Non-pigmented ciliary epithelial cell (primary cell): ENCODE results near the gene MARK1.

Experiments used
- DNase-seq: peaks from one replicate; pipeline ENCODE4 v3.0.0-alpha.2; 2010; ENCODE audit warnings: low read depth

Gene MARK1

DNA sequence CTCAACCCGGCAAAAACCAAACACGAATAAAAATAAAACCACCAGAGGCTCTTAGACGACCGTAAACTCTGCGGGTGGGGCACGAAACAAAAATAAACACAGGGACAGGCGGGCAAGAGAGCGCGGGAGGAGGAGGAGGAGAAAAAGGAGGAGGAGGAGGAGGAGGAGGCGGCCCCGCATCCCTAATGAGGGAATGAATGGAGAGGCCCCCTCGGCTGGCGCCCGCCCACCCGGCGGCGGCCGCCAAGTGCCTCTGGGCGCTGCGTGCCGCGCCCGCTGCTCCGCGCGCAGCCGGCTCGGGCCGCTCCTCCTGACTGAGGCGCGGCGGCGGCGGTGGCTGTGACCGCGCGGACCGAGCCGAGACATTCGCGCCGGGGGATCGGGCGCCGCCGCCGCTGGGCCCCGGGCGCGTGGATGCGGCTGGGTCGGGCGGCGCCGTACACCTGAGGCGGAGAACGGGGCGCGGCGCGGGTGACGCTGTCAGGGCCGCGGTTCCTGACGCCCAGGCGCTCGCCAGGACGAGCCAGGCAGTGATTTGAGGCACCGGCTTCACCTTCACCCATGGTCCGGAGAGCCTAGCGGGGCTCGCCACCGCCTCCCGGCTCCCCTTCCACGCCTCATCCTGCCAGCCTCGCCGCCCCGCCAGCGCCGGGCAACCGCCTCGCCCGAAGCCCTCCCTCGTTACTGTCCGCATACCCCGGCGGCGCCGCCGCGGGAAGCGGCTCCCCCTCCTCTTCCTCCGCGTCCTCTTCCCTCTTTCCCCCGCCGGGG is at the start of gene MARK1:
Gene MARK1, plus strand, starts transcription at position 229 of the 771 bp plus-strand sequence. CDS start 687 bp downstream, outside the sequence.
- DNase-seq = no peak

DNA sequence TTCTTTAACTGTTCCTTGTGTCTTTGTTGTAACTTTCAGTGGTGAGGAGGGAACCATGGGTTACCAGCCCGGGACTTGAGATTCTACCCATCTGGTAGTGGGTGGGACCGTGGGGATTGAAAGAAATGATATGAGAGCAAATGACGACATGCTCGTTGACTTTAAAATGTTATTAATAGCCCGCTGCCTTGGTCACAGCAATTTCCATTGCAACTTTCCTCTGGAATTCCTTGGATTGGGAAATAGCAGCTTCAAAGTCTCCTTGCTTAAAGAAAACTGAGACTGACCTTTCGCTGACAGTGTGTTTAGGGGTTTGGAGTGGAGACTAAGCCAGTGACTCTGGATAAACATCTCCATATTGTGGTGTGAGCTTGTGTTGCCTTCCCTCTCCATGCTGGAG is 44.2 kb upstream of the MARK1 start:
- DNase-seq = no peak

DNA sequence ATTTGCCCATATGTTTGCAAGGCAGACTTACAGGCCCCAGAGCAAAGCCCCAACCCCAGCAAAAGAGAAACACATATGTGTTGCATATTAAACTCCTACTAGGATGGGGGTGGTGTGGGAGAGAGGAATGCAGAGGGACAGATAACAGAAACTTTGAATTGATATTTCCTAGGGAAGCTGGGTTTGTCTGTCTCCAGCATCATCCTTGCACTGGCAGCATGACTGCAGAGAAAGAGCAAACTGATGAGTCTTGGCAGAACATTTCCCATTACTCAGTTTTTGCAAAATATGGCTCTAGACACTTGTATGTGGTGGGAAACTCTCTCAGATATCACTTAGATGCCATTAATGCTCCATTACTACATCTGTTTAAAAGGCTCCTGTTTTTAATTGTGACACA is 43.8 kb upstream of the MARK1 start:
- DNase-seq = no peak

DNA sequence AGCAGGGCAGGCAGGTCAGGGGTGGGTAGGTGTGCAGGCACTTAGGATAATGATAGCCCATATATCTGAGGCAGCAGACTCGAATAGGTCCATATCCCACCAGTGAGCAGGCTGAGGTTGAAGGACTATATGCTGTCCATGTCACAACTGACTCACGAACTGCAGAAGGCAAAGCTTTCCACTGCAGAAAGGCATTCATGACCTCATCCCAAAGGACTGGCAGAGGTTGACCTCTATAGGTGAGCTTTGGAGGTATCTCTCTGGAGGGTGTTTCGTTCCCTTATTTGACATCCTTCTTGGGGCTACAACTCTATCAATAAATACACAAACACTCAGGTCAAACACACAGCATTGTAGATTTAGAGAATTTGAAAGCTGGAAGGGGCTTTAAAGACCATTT is 42.8 kb upstream of the MARK1 start:
- no peak for DNase-seq

DNA sequence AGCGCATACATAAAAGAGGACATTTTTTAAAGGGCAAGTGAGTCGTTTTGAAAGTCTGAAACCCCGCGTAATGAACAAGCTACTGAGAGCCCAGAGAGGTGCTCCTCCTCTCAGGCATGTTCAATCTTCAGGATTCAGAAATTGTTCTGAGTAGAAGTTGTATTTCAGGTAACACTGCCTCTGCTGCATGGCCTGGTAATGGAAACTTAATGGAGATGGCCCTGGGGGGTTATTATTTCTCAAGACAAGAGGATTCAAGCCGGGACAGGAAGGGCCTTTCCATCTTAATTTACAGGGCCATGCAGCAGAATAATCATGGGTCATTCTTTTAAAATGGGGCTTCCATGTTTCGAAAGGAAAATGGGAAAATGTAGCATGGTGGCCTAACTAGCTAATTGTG is 42.1 kb upstream of the MARK1 start:
- no peak for DNase-seq

DNA sequence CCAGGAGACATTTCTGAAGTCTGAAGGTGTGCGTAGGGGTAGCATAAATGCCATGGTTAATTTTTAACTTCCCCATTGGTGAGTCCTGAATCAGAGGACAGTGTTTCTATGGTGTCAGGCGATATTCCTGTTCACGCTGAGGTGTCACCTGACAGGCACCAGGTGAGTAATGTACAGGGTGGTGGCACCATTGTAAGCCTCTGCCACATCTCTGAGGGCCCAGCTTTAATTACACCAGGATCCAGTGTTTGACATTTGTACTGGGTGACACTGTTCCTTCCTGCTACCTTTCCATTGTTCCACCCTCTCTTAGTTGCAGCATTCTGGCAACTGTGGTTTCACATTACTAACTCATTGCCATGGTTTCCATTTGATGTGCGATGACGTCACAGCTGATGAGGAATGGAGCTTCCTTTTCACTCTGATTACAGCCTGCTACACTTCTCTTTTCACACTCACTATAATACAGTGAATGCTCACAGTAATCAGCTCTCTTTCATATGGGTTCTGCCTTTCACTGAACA is 40.6 kb upstream of the MARK1 start:
- peak; percentile 10 for DNase-seq

DNA sequence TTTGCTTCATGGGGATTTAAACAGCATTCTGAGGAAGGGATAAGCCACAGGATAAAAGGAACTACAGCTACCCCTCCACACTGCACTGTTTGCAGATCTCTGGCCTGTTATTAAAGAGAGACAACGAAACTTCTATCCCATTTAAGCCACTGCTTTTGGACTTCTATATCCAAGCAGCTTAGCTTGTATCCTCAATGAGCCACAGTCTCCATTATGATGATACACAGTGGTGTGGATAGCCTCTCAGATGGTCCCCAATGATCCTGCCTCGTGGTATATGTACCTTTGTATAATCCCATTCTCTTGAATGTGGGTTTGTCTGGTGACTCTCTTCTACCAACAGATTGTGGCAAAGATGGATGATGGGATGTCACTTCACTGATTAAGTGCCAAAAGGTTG is 36.0 kb upstream of the MARK1 start:
- DNase-seq = no peak

DNA sequence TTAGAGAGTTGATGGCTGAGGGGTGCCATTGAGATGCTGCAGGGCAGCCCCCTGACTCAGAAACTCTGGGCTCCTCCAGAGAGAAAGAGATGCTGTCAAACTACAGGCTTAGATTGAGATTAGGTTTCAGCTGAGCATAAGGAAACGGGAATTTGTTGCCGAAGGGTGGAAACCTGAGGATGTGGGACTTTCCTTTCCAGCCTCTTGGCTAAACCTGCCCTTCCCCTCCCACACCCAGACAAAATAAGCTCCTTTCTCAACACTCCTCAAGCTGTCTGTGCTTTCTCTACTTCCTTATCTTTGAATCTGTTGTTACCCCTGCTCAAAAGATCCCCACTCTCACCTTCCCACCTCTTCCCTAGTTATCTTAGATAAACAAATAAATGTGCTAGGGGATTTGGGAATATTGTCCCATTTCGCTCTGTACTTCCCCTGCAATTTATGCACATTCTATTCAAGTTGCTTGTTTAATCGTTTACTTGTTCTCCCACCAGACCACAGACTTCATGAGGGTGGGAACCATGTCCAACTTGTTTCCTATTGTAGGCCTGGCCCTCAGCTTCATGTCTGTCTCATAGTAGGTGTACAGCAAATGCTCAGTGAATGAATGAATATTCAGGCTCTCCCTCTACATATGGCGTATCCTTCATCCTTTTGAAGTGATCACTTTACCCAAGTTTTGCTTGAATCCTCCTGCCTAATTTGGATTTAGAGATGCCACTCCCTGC is 30.6 kb upstream of the MARK1 start:
- DNase-seq = no peak

DNA sequence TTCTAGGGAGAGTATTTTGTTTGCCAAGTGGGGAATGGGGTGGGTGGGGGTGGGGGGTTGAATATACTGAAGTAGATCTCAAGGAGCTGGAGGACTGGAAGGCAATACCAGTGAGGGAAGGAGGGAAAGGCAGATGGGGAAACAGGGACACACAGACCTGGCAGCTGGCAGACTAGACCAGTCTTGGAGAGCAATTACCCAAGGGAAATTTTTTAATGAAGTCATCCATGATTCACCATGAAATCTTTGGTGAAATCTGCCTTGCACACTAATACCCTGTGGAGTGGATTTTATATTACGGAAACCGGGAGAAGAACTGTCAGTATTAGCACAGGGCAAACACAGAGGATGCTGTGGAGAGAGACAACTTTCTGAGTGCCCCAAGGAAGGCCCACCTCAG is 29.7 kb upstream of the MARK1 start:
- no peak for DNase-seq

DNA sequence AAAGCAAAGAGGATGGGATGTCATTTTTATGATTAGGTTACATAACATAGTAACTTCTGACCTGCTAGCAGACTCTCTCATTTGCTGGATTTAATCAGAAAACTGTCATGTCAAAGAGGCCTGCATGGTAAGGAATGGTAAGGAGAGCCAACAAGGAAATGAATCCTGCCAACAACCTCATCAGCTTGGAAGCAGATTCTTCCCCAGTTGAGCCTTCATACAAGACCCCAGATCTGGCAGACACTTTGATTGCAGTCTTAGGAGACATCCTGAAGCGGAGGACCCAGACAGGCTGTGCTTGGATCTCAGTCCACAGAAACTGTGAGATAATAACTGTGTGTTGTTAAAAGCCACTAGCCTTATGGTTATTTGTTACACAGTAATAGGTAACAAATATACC is 27.6 kb upstream of the MARK1 start:
- DNase-seq = no peak

DNA sequence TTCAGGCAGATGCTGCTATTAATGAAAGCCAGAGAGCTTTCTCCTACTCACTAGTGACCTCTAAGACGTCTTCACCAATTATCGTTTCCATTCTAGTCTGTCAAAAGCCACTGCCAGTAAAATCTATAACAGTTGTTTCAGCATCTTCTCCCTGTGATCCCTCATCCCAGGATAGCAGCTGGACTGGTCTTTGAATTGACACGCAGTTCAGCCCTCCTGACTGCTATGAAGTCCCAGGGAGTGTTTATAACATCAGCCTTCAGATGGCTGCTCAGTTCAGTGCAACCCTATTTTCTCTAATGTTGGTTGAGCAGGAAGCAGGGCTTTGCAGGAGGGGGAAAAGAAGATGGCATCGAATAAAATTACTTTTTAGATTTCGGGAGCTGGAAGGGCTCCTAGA is 23.6 kb upstream of the MARK1 start:
- DNase-seq = no peak

DNA sequence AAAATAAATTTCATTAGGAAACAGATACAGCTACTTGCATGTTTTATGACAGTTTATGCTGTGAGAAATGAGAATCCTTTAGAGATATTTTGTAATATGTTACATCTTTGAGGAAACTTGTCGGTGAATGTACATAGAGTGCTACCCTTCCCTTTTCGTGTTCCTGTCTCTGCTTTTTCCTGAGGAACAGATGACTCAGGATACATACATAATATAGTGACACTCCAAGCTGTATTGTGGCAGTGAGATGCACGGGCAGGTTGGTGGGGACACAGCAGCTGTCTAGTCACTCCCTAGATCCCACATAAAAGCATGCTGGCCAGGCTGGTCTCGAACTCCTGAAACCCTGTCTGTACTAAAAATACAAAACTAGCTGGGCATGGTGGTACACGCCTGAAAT is 20.9 kb upstream of the MARK1 start:
- DNase-seq = no peak

DNA sequence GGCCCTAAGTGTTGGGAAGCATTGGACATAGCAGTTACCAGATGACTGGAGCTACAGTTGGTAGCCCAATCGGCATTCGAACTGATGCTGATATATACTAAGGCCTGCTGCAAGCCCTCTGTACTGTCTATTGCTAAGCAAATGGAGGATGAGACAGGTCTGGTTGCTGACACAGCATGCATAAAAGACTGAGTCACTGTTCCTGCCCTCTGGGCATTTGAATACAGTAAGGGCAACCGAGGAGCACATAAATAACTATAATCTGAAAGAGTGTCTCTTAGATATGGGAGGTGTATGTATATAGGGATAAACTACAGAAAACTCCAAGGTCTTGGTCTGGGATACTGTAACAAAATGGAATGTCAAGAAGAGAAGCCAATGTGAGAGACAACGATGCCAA is 16.8 kb upstream of the MARK1 start:
- no peak for DNase-seq

DNA sequence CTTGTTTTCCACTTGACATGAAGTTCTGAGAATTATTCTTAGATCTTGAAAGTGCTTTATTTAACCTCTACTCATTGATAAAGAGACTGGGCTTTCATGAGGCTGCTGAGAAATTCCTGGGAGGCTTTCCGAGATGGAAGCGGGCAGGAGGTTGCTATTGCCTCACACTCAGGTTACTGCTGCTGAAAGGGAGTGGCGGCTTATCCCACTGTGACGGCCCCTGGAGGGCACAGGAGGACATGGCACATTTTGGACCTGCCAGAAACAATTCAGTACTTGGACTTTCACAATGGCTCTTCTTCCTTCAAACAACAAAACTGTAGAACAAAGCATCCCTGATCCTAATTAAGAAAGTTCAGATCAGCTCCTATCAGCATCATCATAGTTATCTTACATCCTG is 16.2 kb upstream of the MARK1 start:
- DNase-seq = no peak

DNA sequence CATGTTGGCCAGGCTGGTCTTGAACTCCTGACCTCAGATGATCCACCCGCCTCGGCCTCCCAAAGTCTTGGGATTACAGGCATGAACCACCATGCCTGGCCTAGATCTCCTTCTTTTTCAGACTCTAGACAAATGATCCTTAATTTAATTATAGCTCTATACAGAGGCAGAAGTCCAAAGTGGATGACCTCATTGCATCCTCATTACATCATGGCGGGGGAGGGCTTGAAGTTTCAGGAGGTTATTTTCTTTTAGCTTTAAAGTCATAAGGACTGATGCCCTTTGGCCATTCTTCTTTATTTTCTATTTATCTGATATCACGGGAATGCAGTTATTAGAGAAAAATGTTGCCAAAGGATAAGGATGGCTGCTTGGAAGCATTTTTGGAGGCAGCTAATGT is 14.1 kb upstream of the MARK1 start:
- no peak for DNase-seq

DNA sequence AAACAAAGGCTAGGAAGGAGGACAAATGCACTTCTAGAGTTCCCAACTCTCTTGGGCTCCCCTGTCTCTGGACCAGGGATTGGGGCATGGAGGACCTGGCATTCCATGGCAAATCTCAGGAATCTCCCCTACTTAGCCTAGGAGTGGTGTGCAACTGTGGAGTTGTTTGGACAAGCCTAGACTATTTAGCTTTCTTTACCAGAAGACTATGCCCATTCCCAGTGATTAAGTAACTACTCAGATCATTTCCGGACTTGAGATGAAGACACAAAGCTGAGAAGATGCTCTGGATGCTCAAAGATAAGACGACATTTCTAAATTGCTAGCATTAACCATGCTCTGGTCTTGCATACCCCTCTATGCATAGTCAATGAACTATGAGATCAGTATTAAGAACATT is 13.7 kb upstream of the MARK1 start:
- DNase-seq = no peak

DNA sequence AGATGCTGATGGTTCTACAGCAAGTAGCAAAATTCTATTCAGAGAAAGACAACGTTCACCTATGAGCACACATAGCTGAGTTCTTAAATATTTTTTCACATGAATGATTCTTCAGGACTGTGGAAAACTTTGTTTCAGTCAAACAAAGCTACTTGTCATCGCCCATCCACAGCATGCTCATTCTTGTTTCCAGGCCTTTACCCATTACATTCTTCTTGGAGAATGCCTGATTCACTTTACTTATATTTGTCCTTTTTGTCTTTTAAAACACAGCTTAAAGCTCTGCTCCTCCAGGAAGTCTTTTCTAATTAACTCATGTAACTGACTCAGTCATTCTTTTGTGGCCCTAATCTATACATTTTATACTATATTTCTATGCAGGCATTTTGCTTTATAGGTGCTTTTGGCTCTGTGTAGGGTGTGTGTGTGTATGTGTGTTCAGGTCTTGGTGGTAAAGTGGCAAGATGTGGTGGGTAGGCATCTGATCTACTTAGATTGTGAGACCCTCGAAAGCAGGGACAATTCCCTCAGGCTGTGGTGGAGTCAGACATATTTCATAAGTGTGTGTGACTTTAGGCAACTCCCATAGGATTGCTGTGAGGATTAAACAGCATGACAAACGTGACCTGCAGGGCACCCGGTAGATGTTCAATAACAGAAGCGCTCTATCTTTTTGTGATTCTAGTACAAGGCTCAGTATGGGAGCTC is 11.8 kb upstream of the MARK1 start:
- peak; percentile 5 for DNase-seq

DNA sequence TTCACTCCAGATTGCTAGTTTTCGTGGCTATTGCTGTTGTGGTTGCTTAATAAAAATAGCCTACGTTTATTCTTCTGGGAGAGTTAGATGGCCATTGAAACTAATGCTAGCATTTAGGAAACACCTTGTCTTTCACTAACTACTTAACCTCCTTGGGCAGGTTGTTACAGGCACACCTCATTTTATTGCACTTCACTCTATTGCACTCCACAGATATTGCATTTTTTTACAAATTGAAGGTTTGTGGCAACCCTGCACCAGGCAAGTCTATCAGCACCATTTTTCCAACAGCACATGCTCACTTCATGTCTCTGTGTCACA is 11.3 kb upstream of the MARK1 start:
- no peak for DNase-seq

DNA sequence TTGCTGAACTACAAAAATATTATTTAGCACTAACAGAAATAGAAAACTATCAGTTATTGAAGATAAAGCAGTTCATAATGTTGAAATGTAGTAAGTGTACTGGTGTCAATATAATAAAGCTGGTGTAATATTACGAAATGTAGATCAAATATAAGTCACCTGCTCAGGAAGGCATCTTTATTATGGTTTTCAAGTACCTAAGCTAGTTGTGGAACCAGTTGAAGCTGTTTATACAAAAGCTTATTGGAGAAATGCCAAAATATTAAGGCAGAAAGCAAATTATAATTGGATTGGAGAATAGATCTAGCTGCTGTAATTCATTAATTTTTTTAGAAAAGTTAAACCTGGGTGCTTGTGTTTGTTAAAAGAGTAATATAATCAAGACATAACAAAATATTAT is 6.2 kb upstream of the MARK1 start:
- DNase-seq = no peak

DNA sequence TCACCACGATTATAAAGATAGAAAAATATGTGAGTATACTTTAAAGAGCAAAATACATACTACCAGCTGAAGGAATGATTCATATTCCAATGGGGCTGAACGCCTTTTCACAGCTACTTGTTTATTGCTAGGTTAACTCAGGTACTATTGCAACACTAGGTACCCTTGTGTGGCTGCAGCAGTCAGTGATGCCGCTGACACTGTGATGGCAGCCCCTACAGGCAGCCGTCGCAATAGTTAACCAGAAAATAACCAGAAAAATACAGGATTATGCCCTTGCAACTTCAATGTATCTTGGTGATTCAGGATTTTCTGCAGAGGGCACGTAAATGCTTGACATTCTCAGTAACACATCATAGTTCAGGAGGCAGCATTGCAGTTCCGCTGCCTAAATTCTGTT is 1.6 kb upstream of the MARK1 start:
- no peak for DNase-seq

DNA sequence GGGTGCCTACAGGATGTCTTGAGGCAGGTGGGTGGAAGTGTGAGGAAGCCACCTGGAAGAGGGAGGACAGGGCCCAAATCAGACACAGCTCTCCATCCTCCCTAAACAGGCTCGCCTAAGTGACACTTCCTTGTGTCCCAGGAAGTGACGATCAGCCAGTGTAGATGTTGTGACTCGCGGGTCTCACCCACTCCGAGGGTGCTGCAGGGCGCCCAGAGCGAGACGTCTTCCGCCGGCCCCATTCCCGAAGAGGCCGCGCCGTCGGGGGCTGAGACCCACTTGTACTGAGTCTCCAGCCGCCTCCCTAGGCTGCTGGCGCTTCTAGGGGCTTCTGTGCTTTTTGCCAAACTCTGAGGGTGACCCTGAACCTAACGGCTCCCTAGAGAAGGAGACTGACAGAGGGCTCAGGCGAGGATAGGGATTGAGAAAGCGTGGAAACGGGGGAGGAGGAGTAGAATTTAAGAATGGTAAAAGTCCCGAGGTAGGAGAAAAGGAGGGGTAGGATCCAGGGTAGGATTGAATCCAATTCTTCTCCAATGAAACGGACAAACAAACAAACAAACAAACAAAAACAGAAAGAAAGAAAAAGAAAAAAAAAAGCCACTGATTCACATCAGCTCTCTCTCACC is 543 bp upstream of the MARK1 start:
- no peak for DNase-seq

DNA sequence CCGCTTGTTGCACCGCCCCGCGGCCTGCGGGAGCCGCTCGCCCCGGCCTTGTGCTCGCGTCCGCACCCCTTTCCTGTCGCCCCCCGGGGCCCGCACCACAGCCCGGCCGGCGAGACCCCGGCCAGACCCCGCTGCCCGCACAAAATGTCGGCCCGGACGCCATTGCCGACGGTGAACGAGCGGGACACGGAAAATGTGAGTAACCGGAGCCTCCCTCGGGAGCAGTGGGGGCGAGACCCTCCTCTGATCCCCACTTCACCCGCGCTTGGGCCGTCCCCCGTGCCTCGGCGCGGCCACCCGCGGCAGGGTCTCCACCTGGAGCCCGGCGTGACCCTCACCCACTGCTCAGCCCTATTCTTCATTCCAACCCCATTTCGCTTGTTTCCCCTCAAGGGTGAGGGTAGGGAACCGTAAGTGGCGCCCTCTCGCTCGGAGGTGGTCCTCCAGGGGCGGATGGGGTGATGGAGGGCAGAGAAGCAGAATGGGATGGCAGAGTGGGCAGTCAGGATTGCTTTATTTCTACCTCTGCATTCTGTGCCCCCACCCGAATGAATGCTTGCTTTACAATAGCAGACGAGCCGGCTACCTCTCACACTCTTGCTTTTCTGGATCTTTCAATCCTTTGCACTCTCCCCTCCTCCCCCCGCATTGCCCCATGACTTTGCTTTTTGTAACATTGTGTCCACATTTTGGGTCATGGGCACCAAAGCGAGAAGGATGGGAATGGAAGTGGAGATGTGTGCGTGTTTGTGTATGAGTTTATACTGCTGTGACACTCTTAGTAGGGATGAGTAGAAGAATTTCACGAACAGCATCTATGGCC is 954 bp downstream of the MARK1 start:
- no peak for DNase-seq
